HG03103 (cell line): ENCODE measurements around the gene LUC7L.
"Not testable (repeated sequence)": the region's sequence is repeated elsewhere in the genome, so short reads cannot be mapped to it uniquely, and the experiment has no call there.

Experiments used
- ATAC-seq: cut with Tn5 transposase; IDR thresholded peaks from one replicate; pipeline ENCODE4 v1.9.1; 2021; ENCODE audit warnings: low read depth; ENCODE audit not compliant: unreplicated experiment

Gene LUC7L

GRCh38 chr16:169014-169413 lies 60.2 kb downstream of the LUC7L start:
- ATAC-seq: no peak

- no peak for ATAC-seq
Measured at GRCh38 chr16:168424-168823, 60.8 kb downstream of the LUC7L start.

DNA sequence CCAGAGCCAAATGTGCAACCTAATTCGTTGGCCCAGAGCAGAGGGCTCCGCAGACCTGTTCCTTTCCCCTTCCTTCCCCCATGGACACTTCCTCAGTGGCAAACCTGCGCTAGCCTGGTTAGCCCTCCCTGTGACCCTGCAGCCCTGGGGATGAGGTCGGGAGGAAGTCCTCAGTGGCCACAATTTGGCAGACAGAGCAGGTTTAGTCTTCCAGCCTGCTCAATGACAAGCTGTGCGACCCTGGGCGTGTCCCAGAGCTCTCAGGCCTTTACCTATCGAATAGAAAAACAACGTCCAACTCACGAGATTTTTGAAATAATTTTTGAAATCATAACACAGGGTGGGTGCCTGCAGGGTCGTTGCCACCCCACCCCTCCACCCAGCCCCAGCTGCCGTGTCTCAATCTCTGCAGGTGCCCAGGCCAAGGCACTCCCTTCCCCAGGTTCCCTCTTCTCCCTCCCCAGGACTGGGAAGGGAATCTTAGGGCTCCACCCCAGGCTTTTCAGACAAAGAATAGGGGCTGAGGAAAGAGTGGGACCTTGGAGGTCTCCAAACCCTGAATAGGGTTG lies 62.0 kb downstream of the LUC7L start:
- no peak for ATAC-seq

DNA sequence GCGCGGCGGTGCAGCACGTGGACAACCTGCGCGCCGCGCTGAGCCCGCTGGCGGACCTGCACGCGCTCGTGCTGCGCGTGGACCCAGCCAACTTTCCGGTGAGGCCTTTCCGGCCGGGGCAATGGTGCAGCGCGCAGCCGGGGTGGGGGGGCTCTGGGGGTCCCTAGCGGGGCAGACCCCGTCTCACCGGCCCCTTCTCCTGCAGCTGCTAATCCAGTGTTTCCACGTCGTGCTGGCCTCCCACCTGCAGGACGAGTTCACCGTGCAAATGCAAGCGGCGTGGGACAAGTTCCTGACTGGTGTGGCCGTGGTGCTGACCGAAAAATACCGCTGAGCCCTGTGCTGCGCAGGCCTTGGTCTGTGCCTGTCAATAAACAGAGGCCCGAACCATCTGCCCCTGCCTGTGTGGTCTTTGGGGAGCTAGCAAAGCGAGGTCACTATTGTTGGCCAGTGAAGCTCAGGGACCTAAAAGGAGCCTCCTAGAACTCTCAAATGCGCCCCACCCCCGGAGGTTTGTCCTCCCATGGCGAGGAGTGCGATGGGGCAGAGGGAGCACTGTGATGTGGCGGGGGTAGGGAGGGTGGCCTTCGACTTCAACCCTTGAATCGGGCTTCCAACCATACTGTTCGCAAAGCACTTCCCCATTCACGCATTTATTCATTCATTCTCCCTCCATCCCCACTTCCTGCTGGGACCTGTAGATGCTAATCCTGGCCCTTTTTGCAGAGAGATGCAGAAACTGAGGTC lies 62.7 kb downstream of the LUC7L start:
- no peak for ATAC-seq

DNA sequence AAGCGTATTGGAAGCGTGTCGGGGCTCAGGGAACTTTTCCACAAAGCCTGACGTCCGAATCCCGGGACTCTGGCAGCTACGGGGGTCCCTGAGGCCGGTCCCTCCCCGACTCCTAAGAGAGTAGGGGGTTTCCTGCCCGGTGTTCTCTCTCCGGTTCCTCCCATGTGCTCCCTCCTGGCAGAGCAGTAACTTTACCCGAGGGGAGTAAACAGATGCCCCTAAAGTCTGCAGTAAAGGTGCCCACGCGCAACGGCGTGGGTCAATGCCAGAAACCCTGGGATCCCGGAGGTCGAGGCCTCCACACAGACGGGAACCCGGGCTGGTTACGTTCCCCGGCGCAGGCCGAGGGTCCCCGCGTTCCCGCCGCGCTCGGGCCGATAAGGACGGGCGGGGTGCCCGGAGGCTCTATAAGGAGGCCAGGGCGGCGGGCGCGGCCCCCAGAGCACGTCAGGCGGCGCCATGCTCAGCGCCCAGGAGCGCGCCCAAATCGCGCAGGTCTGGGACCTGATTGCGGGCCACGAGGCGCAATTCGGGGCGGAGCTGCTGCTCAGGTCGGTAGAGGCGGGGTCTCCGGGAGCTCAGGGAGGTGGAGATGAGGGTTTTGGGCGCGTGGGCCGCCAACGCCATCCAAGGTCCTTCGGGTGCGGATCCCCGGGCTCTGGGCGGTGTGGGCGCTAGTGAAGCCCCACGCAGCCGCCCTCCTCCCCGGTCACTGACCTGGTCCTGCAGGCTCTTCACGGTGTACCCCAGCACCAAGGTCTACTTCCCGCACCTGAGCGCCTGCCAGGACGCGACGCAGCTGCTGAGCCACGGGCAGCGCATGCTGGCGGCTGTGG lies 63.5 kb downstream of the LUC7L start, which contains the start of gene HBM:
TSS of gene HBM (plus strand) at position 440 of the 836 bp plus-strand sequence. CDS start at position 460, 20 bp downstream.
- no peak for ATAC-seq

- no peak for ATAC-seq
Measured at GRCh38 chr16:164827-165538, 64.3 kb downstream of the LUC7L start.

DNA sequence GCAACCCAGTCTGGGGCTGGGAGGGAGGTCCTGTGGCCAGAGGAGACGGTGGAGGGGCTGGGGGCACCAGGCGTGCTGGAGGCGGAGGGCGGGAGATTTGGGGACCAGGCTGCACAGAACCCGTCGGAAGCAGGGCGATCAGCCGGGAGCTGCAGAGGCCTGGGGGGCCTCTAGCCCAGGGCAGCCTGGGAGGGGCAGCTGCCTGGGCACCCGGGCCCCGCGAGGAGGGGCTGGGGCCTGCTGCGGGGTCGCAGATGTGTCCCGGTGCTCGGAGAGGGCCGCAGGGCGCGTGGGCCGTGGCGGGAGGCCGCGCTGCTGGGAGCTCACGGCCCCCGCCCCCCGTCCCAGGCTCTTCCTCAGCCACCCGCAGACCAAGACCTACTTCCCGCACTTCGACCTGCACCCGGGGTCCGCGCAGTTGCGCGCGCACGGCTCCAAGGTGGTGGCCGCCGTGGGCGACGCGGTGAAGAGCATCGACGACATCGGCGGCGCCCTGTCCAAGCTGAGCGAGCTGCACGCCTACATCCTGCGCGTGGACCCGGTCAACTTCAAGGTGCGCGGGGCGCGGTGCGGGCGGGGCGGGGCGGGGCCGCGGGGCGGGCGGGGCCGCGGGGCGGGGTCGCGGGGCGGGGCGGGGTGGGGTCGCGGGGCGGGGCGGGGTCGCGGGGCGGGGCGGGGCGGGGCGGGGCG lies 65.0 kb downstream of the LUC7L start:
- ATAC-seq: not testable (repeated sequence)

DNA sequence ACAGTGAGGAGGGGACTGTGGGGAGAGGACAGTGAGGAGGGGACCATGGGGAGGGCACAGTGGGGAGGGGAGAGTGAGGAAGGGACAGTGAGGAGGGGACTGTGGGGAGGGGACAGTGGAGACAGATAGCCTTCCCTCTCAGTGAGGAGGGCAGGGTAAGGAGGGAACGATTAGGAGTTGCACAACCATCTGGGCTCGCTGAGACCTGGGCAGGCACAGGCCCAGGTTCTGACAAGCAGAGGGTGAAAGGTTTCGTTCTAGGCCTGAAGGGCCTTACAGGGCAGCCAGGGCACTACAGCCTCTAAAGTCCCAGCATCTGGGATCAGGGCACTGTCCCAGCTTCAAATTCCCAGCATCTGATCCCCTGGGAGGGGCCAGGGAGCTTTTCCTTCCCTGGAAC lies 65.6 kb downstream of the LUC7L start:
- ATAC-seq: not testable (repeated sequence)

DNA sequence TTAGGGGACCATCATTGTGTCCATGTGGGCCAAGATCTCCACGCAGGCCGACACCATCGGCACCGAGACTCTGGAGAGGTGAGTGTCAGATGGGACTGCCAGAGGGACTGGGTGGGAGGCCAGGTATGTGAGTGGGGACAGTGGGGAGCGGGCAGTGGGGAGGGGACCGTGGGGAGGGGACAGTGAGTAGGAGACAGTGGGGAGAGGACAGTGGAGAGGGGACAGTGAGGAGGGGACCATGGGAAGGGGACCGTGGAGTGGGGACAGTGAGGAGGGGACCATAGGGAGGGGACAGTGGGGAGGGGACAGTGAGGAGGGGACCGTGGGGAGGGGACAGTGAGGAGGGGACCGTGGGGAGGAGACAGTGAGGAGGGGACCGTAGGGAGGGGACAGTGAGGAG lies 66.1 kb downstream of the LUC7L start:
- not testable (repeated sequence) for ATAC-seq

- ATAC-seq: no peak
Measured at GRCh38 chr16:162271-162991, 66.8 kb downstream of the LUC7L start.

DNA sequence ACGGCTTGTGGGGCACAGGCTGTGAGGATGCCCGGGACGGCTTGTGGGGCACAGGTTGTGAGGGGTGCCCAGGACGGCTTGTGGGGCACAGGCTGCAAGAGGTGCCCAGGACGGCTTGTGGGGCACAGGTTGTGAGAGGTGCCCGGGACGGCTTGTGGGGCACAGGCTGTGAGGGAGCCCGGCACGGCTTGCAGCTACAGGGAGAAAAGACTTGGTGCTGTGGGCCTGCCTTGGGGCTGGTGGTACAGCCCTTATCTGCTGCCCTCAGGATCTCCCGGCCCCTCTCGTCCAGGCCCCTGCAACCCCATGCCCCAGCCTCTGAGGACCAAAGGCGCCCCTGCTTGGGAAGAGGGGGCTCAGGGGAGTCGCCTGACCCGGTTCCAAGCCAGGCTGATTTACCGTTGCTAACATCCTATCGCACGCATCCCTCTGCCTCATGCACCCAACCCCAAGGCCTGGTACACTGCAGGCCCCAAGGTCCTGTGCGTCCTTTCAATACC lies 68.5 kb downstream of the LUC7L start:
- no peak for ATAC-seq

GRCh38 chr16:160242-160641 lies 69.0 kb downstream of the LUC7L start:
- not testable (repeated sequence) for ATAC-seq

DNA sequence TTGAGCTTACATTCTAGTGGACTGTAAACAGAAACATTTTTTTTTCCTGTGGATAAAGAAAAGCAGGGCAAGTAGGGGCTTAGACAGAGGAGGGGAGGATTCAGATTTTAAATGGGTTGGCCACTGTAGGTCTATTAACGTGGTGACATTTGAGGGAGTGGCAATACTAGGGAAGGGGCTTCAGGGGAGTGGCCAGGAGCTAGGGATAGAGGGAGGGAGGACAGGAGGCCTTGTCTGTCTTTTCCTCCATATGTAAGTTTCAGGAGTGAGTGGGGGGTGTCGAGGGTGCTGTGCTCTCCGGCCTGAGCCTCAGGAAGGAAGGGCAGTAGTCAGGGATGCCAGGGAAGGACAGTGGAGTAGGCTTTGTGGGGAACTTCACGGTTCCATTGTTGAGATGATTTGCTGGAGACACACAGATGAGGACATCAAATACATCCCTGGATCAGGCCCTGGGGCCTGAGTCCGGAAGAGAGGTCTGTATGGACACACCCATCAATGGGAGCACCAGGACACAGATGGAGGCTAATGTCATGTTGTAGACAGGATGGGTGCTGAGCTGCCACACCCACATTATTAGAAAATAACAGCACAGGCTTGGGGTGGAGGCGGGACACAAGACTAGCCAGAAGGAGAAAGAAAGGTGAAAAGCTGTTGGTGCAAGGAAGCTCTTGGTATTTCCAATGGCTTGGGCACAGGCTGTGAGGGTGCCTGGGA lies 70.0 kb downstream of the LUC7L start:
- ATAC-seq: no peak

- no peak for ATAC-seq
Measured at GRCh38 chr16:155031-155398, 74.2 kb downstream of the LUC7L start.

- no peak for ATAC-seq
Measured at GRCh38 chr16:154217-155030, 74.8 kb downstream of the LUC7L start.

DNA sequence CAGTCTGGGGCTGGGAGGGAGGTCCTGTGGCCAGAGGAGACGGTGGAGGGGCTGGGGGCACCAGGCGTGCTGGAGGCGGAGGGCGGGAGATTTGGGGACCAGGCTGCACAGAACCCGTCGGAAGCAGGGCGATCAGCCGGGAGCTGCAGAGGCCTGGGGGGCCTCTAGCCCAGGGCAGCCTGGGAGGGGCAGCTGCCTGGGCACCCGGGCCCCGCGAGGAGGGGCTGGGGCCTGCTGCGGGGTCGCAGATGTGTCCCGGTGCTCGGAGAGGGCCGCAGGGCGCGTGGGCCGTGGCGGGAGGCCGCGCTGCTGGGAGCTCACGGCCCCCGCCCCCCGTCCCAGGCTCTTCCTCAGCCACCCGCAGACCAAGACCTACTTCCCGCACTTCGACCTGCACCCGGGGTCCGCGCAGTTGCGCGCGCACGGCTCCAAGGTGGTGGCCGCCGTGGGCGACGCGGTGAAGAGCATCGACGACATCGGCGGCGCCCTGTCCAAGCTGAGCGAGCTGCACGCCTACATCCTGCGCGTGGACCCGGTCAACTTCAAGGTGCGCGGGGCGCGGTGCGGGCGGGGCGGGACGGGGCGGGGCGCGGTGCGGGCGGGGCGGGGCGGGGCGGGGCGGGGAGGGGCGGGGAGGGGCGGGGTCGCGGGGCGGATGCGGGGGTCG lies 75.6 kb downstream of the LUC7L start:
- ATAC-seq: not testable (repeated sequence)

DNA sequence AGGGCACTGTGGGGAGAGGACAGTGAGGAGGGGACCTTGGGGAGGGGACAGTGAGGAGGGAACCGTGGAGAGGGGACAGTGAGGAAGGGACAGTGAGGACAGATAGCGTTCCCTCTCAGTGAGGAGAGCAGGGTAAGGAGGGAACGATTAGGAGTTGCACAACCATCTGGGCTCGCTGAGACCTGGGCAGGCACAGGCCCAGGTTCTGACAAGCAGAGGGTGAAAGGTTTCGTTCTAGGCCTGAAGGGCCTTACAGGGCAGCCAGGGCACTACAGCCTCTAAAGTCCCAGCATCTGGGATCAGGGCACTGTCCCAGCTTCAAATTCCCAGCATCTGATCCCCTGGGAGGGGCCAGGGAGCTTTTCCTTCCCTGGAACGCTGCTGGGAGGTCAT lies 76.1 kb downstream of the LUC7L start:
- ATAC-seq: not testable (repeated sequence)
